GM21381 (cell line): ENCODE data around the gene GALK2.
"Not testable (repeated sequence)": the region's sequence is repeated elsewhere in the genome, so short reads cannot be mapped to it uniquely, and the experiment has no call there.

Experiments used
- ATAC-seq: cut with Tn5 transposase; IDR thresholded peaks from one replicate; pipeline ENCODE4 v1.9.1; 2021; ENCODE audit warnings: mild to moderate bottlenecking, moderate library complexity; ENCODE audit not compliant: unreplicated experiment

GALK2 gene

DNA sequence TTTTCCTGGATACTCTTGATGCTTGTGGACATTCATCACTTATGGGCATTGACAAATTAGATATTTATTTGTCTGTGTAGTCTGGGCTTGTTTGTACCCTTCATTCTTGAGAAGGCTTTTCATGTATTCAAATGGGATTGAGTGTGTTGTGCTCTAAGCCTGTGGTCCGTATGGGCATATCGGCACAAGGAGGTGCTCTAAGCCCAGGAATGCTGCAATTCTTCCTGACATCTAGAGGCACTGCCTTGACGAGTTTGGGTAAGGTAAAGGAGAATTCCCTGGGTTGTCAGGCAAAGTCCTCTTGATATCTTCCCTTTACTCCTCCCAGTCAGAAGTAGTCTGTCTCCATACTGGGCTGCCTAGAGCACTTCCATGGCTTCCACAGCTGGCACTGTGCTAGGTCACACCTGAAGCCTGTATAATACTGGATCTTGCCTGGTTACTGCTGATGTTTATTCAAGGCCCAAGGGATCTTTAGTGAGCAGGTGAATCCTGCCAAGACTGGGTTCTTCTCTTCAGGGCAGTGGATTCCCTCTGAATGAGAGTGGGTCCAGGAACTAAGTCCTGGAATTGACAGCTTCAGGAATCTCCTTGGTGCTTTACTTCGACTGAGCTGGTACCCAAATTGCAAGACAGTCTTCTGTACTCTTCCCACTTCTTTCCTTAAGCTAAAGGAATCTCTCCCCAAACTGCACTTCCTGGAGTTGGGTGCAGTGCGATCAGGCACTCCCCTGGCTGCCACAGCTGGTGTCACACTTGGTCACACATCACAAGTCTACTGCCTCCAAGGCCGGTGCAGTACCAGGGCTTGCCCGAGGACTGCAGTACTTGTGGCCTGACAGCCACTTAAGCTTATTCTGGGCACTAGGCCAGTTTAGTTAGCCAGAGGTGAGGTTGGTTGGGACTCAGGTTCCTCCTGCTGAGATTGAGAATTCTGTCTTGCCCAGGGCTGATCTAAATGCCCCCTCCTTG lies 46.0 kb downstream of the GALK2 start:
- ATAC-seq, result peak; percentile 99

DNA sequence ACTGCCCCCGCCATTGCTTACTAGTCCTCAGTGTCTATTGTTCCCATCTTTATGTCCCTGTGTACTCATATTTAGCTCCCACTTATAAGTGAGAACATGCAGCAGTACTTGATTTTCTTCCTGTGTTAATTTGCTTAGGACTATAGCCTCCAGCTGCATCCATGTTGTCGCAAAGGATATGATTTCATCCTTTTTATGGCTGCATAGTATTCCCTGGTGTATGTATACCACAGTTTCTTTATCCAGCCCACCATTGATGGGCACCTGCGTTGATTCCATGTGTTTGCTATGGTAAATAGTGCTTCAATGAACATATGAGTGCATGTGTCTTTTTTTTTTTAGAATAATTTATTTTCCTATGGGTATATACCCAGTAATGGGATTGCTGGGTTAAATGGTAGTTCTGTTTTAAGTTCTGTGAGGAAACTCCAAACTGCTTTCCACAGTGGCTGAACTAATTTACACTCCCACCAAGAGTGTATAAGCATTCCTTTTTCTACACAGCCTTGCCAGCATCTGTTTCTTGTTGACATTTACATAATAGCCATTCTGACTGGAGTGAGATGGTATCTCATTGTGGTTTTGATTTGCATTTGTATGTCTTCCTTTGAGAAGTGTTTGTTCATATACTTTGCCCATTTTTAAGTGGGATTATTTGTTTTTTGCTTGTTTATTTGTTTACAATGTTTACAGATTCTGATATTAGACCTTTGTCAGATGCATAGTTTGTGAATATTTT lies 53.7 kb downstream of the GALK2 start:
- ATAC-seq, result no peak

DNA sequence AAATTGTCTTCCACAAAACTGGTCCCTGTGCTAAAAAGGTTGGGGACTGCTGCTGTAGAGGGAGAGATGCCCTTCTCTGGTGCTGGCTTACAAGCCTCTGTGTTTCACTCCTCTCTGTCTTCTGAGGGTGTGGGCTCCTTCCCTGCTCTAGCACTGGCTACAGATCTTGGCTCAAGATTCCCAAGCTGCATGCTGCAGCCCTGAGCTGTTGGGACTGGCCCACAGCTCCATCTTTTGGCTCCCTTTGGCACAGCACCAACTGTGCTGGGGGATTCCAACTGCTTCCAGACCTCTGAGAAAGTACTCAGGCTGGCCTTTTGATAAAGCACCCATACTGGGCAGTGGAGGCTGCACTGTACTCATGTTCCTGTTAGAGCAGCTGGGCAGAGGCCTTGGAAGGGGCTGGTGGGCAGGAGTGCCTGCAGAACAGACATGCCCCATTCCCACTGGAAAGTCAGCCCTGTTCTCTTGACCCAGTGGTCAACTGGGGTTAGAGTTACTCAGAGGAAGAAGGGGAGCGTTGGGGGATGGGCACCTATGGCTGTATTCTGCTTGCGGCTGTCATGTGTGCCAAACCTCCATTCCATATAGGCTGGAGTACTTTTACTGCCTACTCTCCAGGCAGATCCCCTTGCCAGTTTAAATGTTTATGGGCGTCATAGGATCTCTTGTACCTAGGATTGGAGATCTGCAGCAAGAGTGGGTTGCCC lies 55.7 kb downstream of the GALK2 start:
- no peak for ATAC-seq

DNA sequence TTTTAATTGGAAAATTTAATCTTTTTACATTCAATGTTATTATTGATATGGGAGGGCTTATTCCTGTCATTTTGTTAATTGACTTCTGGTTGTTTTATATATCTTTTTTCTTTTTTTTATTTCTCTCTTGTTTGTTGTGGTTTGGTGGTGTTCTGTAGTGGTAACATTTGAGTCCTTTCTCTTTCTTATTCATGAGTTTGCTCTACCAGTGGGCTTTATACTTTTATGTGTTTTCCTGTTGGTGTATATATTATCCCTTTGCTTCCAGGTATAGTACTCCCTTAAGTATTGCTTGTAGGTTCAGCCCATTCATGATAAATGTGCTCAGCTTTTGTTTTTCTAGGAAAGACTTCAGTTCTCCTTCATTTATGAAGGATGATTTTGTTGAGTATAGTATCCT lies 57.6 kb downstream of the GALK2 start:
- ATAC-seq, result no peak

DNA sequence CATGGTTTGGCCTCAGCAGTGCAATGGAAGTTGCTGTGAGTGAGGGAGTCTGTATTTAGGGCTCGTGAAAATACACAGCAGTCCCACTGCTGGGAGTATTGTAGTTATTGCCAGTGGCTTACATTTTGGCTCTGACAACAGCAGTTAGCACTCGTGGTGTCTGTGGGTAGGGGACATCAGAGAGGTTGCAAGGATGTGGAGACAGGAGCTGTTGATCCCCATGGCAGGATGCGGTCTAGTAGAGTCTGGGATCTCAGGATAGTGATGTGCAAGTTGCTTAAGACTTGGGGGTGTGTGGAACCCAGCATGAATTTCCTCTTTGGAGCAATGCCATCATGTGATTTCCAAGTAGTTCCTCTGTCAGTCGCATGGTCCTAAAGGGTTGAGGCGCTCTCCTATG lies 59.9 kb downstream of the GALK2 start:
- no peak for ATAC-seq

DNA sequence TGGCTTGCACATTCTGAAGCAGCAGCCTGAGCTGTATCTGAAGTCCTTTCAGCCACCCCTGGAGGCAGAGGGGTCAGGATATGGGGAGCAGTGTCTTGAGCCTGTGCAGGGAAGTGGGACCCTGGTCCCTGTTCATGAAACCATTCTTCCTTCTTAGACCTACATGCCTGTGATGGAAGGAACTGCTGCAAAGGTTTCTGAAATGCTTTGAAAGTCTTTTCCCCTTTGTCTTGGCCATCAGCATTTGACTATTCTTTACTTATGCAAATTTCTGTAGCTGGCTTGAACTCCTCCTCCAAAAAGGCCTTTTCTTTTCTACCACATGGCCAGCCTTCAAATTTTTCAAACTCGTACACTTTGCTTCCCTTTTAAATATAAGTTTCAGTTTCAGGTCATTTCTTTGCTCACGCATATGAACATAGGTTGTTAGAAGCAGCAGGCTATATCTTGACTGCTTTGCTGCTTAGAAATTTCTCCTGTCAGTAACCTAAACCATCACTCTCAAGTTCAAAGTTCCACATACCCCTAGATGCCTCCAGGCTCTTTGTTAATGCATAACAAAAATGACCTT lies 62.3 kb downstream of the GALK2 start:
- no peak for ATAC-seq

DNA sequence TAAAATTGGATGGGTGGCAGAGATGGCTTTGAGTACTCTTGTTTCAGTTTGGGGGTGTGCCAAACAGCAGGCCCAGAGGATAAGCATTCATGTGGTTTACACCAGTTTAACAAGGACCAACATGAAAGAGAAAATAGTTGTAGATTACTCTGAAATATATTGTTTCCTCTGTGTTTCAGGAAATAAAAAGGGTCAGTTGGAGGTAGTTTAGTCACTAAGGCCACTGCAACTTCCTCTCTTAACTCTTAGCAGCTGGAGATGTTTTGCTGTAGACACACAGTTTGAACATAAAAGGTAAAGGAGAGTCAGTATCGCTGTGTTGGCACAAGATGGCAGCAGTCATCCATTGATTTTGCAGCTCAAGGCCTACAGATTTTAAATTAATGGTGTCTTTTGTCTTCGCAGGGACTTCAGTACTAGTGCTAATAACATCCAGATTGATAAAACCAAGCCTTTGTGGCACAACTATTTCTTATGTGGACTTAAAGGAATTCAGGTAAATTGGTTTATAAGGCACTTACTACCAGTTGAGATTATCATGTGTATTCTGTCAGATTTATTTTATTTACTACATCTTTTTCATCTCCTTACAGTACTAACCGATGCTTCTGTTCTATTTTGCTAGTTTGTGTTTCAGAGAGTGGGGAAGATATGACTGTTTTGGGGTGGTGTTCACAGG lies 65.5 kb downstream of the GALK2 start:
- ATAC-seq, result peak; percentile 90

DNA sequence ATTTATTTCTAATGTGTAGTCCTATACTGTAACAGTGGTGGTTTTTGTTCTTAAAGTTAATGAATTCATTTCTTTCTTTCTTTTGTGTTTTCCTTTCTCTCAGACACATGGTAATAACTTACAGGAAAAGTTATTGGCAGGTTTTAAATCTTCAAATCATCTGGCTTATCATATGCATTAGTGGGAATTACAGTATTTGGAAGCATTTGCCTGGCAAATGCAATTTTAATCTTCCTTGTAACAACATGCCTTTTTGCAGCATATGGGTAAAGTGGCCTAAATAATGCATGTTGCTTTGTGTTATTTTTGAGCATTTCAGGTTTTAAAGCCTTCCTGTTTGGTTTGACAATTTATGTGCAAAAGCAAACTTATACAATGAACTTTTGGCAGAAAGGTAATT lies 66.8 kb downstream of the GALK2 start:
- ATAC-seq, result no peak

DNA sequence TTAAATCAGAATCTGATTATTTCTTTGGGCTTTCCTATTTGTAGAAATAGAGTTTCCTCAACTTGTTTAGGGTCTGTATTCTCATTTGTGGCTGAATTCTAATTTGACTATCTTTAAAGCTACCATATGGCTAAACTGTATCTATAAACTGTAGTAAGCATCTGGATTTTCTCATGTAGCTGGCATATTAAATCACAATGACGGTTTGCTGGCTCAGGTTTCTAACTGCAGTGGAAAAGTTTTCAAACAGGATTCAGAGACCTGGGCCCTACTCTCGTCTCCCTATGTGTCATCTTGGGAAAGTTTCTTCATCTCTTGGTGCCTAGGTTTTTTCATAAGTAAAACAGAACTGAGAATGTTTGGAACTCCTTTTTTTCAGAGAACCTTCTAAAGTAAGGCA lies 68.3 kb downstream of the GALK2 start:
- no peak for ATAC-seq

DNA sequence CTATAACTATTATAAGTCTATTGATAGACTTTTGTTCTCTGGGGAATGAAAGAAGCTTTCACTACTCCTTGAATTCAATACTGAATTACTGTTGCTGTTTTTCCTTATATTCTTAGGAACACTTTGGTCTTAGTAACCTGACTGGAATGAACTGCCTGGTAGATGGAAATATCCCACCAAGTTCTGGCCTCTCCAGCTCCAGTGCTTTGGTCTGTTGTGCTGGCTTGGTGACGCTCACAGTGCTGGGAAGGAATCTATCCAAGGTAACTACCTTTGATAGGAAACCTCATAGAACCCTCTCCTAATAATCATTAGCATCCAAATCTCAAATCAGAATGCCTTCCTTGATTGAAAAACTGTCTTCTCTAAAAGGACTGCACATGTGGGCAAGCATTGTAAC lies 69.1 kb downstream of the GALK2 start:
- ATAC-seq, result no peak

DNA sequence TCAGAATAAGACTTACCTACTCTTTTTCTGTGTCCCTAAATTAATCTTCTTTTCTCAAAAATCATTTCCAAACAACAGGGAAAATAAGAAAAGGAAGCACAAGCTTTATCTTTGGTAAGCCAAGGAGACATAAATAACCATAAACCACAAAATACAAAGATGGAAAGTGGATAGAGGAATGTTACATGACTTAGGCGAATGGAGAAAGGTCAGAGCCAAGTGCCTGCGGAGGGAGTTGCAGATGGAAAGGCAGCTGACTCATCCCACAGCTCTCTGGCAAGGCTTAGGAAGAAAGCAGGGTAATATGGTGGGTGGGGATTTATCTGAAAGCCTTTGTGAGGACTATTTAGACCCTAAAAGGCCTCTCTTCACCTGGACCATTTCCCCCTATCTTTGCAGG lies 72.8 kb downstream of the GALK2 start:
- ATAC-seq, result no peak

DNA sequence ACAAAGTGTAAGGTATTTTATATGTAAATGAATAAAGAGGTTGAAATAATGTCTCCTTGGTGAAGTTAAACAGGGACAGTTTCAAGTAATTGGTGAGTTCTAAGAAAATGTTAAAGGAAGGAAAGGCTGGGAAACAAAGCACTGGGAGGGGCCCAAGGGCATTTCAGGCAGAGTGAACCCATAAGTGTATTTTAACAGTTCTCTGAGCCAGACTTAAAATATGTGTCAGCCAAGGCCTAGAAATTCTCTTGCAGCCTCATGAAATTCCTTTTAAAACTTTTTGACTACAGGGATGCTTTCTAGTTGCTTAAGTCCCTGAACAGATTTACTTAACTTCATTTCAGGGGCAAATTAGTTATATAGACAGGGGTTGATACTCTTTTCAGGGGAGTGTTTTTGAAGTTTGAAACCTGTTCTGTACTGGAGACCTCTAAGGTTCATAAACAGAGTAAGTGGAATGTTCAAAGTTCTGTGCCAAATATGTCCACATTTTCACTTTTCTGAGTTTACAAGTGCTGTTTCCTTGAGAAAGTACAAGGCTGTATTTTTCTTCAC lies 77.6 kb downstream of the GALK2 start:
- ATAC-seq, result no peak

DNA sequence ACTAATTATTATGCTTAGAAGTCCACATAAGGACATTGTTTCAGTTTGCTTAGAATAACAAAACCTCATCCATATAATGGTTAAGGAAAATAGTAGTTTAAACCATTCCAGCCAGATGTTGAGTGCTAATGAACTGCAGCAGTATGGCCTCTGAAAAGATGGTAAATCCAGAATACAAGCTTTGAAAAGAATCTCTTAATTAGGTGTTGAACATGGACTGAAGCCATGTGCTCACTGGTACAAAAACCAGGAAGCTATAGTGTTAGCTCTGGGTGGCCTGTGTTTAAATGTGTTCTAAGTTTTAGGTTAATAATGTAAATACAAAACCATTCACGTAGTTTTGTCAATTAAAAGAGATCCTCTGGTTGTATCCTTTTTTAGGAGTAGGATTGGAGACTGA lies 78.2 kb downstream of the GALK2 start:
- ATAC-seq, result no peak

DNA sequence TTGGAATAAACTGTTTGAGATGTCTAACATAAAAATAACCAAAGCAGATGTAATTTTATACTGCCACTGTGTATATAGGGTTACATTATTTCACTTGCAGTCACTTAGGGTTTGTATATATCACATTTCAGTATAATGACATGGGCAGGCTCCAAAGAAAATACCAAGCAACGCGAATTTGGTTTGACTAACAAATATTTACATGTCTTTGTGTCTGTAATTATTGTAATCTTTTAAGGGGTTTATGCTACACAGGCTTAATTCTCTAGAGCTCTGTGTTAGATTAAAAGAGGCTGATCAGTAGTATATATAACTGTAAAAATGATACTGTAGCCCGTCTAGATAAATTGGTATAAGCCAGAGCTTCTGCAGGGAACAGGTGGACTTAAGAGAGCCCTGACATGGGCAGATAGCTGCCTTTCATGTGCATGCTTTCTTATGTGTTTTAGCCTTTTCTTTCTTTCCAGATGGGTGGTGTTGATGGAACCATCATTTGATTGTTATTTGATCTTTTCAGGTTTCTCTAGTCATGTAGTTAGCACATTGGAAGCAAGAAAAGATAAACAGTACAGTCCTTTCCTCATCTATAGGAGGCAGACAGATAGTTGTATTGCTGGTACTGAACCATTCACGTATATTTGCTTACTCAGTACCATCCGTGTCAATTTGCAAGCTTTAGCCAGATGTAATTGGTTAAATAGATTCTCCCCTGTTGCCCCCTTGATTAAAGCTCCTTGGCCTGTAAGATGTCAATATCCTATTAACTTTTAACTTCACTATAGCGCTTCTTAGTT lies 86.1 kb downstream of the GALK2 start:
- ATAC-seq, result no peak

DNA sequence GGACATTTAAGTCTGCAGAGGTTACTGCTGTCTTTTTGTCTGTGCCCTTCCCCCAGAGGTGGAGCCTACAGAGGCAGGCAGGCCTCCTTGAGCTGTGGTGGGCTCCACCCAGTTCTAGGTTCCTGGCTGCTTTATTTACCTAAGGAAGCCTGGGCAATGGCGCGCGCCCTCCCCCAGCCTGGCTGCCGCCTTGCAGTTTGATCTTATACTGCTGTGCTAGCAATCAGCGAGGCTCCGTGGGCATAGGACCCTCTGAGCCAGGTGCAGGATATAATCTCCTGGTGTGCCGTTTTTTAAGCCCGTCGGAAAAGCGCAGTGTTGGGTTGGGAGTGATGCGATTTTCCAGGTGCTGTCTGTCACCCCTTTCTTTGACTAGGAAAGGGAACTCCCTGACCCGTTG lies 95.1 kb downstream of the GALK2 start:
- ATAC-seq, result not testable (repeated sequence)

DNA sequence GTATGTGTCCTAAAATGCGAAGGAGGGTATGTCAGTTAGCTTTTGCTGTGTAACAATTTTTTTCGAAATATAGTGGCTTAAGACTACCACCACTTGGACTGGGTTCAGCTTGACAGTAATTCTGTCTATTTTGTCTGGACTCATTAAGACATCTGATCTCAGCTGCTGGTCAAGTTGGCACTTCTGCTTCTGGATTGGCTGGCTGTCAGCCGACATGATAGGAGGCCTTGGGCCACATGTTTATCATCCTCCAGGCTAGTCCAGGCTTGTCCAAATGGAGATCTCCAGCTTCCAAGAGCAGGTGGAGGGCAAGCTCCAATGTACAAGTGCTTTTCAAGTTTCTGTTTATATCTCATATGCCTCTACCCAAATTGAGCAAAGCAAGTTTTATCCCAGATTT lies 95.9 kb downstream of the GALK2 start:
- no peak for ATAC-seq

DNA sequence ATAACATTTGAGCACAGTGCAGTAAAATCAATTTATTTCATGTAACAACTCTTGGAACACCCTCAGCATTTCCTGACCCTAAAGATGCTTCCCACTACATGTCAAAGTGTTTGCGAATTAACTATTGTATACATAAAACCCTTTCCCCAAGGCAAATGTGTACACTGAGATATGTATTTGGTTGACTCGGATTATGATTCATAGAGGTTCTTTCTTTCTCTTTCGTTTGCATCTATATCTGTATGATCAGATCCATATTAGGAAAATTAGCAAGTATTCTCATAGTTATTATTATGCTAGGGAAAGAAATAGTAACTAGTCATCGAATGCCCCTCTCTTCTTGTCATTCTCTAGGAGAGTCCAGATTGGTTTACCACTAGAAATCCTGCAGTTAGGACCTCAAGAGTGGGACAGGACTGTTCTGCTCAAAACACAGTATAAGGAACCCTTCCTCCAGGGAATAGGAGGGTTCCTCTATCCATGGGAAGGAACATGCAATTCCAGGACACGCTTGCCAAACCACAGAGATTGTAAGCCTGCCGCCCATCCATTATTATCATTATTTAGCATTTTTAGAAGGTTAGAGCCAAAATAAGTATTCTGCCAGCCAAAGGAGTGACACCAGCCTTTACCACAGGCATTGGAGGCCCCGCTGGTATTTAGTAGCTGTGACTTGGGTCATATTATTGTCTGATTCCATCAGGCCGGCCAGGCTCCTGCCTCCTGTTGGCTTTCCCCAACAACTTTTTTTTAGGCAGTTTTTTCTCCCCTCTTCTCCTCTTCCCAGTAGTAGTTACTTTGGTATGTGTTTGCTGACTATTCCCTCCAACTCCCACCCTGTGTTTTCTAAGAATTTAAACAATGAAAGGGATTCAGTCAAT lies 100.7 kb downstream of the GALK2 start:
- no peak for ATAC-seq

DNA sequence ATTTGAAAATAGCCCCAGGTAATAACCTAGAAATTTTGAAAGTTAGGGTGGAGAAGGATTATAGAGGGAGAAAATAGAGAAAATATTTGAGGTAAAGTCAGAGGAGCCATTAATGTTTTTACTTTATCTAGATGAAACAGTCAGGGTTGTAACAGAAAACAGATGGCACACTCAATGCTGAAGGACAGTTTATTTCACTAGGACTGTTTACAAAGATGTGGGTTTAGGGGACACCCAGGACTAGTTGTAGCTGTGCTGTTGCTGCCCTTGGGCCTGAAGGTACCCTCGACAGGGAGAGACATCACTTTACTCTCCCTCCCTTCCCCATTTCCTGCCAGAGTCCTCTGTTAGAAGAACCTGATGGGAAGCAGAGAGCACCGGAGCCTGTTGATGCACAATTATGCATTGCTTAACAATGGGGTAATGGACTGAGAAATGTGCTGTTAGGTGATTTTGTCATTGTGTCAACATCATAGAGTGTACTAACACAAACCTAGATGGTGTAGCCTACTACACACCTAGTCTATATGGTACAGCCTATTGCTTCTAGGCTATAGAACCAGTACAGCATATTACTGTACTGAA lies 103.8 kb downstream of the GALK2 start:
- no peak for ATAC-seq
